Measurements from ENCODE around the gene SNRK.

The SNRK gene

GRCh38 chr3:43349716-43350115, 63.4 kb downstream of the SNRK start:
- Histone ChIP-seq H3K4me1 (ENCODE audit: control insufficient read depth, insufficient read depth, low read length) (no peaks in the 10 kb centered on the region), H3K27ac (ENCODE audit: extremely low read depth, low read depth, low read length) (no peak overlapping the region), H3K9me3 (ENCODE audit: control insufficient read depth, insufficient read depth, low read depth, low read length) (no peaks in the 10 kb centered on the region), H3K4me3 (ENCODE audit: low read depth, low read length) (no peak overlapping the region), H3K36me3 (ENCODE audit: control insufficient read depth in 2 of 2, insufficient read depth in 1 of 2, low read length in 2 of 2) (peaks cover 0 to 49% of the 10 kb centered on the region in 2 experiments; a peak in 1 of 3 replicates)
- CTCF ChIA-PET = interaction anchor here (0.6 kb wide), 1 partner anchor 230 kb away, joined by 3 read pairs; no protein-coding TSS in a partner anchor
- TF ChIP-seq, protein P1, sequence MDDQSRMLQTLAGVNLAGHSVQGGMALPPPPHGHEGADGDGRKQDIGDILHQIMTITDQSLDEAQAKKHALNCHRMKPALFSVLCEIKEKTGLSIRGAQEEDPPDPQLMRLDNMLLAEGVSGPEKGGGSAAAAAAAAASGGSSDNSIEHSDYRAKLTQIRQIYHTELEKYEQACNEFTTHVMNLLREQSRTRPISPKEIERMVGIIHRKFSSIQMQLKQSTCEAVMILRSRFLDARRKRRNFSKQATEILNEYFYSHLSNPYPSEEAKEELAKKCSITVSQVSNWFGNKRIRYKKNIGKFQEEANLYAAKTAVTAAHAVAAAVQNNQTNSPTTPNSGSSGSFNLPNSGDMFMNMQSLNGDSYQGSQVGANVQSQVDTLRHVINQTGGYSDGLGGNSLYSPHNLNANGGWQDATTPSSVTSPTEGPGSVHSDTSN (CRISPR knock-in tag; IDR thresholded peaks at IDR 0.05) = no peak
- TF ChIP-seq, protein P2, sequence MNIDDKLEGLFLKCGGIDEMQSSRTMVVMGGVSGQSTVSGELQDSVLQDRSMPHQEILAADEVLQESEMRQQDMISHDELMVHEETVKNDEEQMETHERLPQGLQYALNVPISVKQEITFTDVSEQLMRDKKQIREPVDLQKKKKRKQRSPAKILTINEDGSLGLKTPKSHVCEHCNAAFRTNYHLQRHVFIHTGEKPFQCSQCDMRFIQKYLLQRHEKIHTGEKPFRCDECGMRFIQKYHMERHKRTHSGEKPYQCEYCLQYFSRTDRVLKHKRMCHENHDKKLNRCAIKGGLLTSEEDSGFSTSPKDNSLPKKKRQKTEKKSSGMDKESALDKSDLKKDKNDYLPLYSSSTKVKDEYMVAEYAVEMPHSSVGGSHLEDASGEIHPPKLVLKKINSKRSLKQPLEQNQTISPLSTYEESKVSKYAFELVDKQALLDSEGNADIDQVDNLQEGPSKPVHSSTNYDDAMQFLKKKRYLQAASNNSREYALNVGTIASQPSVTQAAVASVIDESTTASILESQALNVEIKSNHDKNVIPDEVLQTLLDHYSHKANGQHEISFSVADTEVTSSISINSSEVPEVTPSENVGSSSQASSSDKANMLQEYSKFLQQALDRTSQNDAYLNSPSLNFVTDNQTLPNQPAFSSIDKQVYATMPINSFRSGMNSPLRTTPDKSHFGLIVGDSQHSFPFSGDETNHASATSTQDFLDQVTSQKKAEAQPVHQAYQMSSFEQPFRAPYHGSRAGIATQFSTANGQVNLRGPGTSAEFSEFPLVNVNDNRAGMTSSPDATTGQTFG (tag by site-specific recombination; IDR thresholded peaks at IDR 0.05; ENCODE audit: borderline replicate concordance) = no peak
- TF ChIP-seq KLF16 (tag by site-specific recombination; IDR thresholded peaks at IDR 0.05) = no peak
- no peak for TF ChIP-seq ZNF174 (tag by site-specific recombination; IDR thresholded peaks at IDR 0.05)
- no peak for TF ChIP-seq REPIN1 (tag by site-specific recombination; IDR thresholded peaks at IDR 0.05; ENCODE audit: low read depth)
- no peak for TF ChIP-seq BCL11A (tag by site-specific recombination; IDR thresholded peaks at IDR 0.05; ENCODE audit: low read depth)
- no peak for TF ChIP-seq ZFP41 (tag by site-specific recombination; IDR thresholded peaks at IDR 0.05; ENCODE audit: borderline replicate concordance)
- no peak for TF ChIP-seq ZNF518A (tag by site-specific recombination; conservative IDR thresholded peaks at IDR 0.05; ENCODE audit: low read depth)
- no peak for TF ChIP-seq ZNF521 (tag by site-specific recombination; IDR thresholded peaks at IDR 0.05)
- TF ChIP-seq ZNF837 (tag by site-specific recombination; IDR thresholded peaks at IDR 0.05) = no peak
- TF ChIP-seq ZNF112 (tag by site-specific recombination; IDR thresholded peaks at IDR 0.05) = no peak
- TF ChIP-seq ZNF777 (tag by site-specific recombination; IDR thresholded peaks at IDR 0.05; ENCODE audit: borderline replicate concordance) = no peak
- no peak for TF ChIP-seq KLF1 (tag by site-specific recombination; IDR thresholded peaks at IDR 0.05)
- POLR2A ChIA-PET = no interaction called here

DNA sequence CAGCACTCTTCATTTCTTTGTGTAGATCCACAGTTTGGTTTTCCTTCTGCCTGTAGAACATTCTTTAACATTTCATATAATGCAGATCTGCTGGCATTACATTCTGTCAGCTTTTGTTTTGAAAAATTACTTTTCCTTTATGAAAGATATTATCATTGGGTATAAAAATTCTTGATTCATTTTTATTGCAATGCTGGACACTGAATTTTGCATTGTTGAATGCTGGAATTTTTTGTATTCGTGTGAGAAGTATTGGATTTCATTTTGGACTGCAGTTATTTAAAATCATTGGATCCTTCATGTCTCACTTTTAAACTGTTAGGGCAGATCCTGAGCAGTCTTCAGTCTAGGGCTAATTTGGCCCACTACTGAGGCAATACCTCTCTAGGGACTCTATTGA, 67.1 kb downstream of the SNRK start:
- CTCF ChIA-PET = no interaction called here
- H3K36me3 ChIP-seq (ENCODE audit: control insufficient read depth in 2 of 2, insufficient read depth in 1 of 2, low read length in 2 of 2) = peaks cover 0 to 19% of the 10 kb centered on the region in 2 experiments; a peak in 1 of 3 replicates
- POLR2A ChIA-PET = no interaction called here
- no peaks in the 10 kb centered on the region for H3K4me1 ChIP-seq (ENCODE audit: control insufficient read depth, insufficient read depth, low read length)
- H3K9me3 ChIP-seq (ENCODE audit: control insufficient read depth, insufficient read depth, low read depth, low read length) = no peaks in the 10 kb centered on the region
- no peak overlapping the region for H3K27ac ChIP-seq (ENCODE audit: extremely low read depth, low read depth, low read length)
- no peak overlapping the region for H3K4me3 ChIP-seq (ENCODE audit: low read depth, low read length)
- TF ChIP-seq, protein P3, sequence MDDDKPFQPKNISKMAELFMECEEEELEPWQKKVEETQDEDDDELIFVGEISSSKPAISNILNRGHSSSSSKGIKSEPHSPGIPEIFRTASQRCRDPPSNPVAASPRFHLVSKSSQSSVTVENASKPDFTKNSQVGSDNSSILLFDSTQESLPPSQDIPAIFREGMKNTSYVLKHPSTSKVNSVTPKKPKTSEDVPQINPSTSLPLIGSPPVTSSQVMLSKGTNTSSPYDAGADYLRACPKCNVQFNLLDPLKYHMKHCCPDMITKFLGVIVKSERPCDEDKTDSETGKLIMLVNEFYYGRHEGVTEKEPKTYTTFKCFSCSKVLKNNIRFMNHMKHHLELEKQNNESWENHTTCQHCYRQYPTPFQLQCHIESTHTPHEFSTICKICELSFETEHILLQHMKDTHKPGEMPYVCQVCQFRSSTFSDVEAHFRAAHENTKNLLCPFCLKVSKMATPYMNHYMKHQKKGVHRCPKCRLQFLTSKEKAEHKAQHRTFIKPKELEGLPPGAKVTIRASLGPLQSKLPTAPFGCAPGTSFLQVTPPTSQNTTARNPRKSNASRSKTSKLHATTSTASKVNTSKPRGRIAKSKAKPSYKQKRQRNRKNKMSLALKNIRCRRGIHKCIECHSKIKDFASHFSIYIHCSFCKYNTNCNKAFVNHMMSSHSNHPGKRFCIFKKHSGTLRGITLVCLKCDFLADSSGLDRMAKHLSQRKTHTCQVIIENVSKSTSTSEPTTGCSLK (tag by site-specific recombination; IDR thresholded peaks at IDR 0.05) = no peak
- no peak for TF ChIP-seq ZNF596 (tag by site-specific recombination; IDR thresholded peaks at IDR 0.05)
- TF ChIP-seq GLIS2 (tag by site-specific recombination; IDR thresholded peaks at IDR 0.05) = no peak
- no peak for TF ChIP-seq ZNF785 (tag by site-specific recombination; IDR thresholded peaks at IDR 0.05)
- TF ChIP-seq YY2 (tag by site-specific recombination; IDR thresholded peaks at IDR 0.05) = no peak
- TF ChIP-seq, protein P4, sequence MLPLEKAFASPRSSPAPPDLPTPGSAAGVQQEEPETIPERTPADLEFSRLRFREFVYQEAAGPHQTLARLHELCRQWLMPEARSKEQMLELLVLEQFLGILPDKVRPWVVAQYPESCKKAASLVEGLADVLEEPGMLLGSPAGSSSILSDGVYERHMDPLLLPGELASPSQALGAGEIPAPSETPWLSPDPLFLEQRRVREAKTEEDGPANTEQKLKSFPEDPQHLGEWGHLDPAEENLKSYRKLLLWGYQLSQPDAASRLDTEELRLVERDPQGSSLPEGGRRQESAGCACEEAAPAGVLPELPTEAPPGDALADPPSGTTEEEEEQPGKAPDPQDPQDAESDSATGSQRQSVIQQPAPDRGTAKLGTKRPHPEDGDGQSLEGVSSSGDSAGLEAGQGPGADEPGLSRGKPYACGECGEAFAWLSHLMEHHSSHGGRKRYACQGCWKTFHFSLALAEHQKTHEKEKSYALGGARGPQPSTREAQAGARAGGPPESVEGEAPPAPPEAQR (tag by site-specific recombination; IDR thresholded peaks at IDR 0.05) = no peak
- TF ChIP-seq KLF10 (tag by site-specific recombination; IDR thresholded peaks at IDR 0.05) = no peak
- no peak for TF ChIP-seq SCRT2 (tag by site-specific recombination; IDR thresholded peaks at IDR 0.05)
- TF ChIP-seq ZNF146 (tag by site-specific recombination; IDR thresholded peaks at IDR 0.05) = no peak
- no peak for TF ChIP-seq ZNF701 (tag by site-specific recombination; IDR thresholded peaks at IDR 0.05)

All from HEK293 (cell line).